ENCODE results near the gene PDE8A. TPM values are rescaled to one million over a fixed set of nuclear protein-coding genes. Genes with fewer than 3 reads are reported as not detected.

The PDE8A gene
- total RNA-seq, 3 donors from 2014 or later = 16.9 to 17.9 (median 17.8) TPM

DNA sequence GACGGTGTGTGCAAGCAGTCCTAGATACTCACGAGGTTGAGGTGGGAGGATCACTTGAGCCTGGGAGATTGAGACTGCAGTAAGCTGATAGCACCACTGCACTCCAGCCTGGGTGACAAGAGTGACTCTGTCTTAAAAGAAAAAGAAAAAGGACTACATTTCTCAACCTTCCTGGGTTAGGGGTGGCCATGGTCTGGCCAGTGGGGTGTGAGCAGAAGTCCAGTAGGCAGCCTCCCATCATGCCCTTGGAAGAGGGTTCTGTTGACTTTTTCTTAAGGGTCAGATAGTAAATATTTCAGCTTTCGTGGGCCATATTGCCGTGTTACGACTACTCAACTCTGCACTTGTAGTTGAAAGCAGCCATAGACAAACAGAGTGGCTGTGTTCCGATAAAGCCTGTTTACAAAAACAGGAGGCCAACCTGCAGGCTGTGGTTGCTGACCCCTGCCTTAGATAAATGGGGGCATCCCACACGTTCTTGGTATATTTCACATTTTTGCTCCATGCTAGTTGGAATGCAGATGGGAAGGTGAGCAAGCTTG, 31.0 kb upstream of the PDE8A start:
- DNase-seq (no peak), ATAC-seq (no peak)
- Mint-ChIP-seq H3K4me3 (no peak overlapping the region), H3K9me3 (no peaks in the 10 kb centered on the region), H3K36me3 (ENCODE audit: insufficient read depth) (no peaks in the 10 kb centered on the region), H3K27me3 (ENCODE audit: low read depth) (peaks cover 2% of the 10 kb centered on the region), H3K4me1 (ENCODE audit: low read depth) (no peaks in the 10 kb centered on the region)

- H3K36me3 Mint-ChIP-seq (ENCODE audit: insufficient read depth) = no peaks in the 10 kb centered on the region
- peaks cover 5% of the 10 kb centered on the region for H3K4me1 Mint-ChIP-seq (ENCODE audit: low read depth)
- no peak overlapping the region for H3K4me3 Mint-ChIP-seq
- DNase-seq = no peak
- ATAC-seq = no peak
- H3K27me3 Mint-ChIP-seq (ENCODE audit: low read depth) = peaks cover 4% of the 10 kb centered on the region
- H3K9me3 Mint-ChIP-seq = no peaks in the 10 kb centered on the region
Measured at GRCh38 chr15:84951736-84952135, 29.9 kb upstream of the PDE8A start.

- H3K4me1 Mint-ChIP-seq (ENCODE audit: low read depth) = peaks cover 5% of the 10 kb centered on the region
- no peak overlapping the region for H3K4me3 Mint-ChIP-seq
- H3K36me3 Mint-ChIP-seq (ENCODE audit: insufficient read depth) = no peaks in the 10 kb centered on the region
- no peak for ATAC-seq
- H3K27me3 Mint-ChIP-seq (ENCODE audit: low read depth) = peaks cover 12% of the 10 kb centered on the region
- no peak for DNase-seq
- H3K9me3 Mint-ChIP-seq = no peaks in the 10 kb centered on the region
Measured at GRCh38 chr15:84953136-84953535, 28.5 kb upstream of the PDE8A start.

DNA sequence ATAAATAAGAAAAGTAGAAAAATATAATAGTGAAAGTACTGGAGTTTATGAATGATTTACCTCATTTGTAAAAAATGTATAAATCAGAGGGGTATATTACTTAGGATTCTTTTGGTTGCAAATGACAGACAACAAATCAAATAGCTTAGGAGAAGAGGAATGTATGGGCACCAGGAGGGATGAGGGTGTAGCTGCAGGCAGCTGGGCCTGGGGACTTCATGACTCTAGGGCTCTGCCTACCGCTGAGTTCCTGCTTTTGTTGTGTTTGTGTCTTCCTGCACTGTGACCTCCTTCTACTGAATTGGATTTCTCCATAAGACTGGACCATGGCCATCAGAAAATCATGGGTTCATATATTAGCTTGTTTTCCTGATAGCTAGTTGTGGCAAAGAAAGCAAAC, 27.9 kb upstream of the PDE8A start:
- ATAC-seq (no peak), DNase-seq (no peak)
- Mint-ChIP-seq H3K36me3 (ENCODE audit: insufficient read depth) (no peaks in the 10 kb centered on the region), H3K4me1 (ENCODE audit: low read depth) (peaks cover 5% of the 10 kb centered on the region), H3K9me3 (no peaks in the 10 kb centered on the region), H3K4me3 (no peak overlapping the region), H3K27me3 (ENCODE audit: low read depth) (peaks cover 12% of the 10 kb centered on the region)

DNA sequence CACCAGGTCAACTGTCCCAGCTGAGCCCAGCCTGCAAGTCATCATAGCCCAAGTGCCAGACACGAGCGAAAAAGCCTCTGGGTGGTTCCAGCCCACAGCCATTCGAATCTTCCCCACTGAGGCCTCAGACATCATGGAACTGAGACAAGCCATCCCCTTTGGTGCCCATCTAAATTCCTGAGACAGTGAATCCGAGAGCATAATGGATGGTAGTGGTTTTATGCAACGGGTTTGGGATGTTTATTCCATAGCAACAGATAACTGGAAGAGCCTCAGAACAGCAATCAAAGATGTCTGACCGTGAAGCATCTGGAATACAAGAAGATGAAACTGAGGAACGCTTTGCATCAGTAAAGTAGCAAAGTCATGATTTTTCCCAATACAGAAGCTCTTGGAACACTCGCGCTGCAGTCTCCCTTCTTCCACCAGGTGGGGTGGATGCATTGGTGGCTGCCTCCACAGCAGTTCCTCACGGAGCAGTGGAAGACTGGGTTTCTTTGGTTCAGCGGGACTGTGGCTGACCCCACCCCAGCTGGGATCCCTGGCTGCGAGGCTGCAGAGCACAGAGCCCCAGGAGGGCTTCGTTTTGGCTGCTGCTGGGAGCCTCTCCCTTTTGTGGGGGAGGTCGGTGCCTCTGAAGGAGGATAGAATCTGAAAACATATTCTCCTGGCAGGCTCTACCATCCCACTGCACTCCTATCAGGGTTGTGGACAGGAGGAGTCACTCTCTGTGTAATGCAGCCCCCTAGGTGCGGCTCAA, 26.4 kb upstream of the PDE8A start:
- Mint-ChIP-seq H3K4me3 (peak overlapping the region; percentile 5), H3K36me3 (ENCODE audit: insufficient read depth) (no peaks in the 10 kb centered on the region), H3K9me3 (no peaks in the 10 kb centered on the region), H3K4me1 (ENCODE audit: low read depth) (peaks cover 5% of the 10 kb centered on the region), H3K27me3 (ENCODE audit: low read depth) (peaks cover 12% of the 10 kb centered on the region)
- peak; percentile 40 for DNase-seq
- ATAC-seq = peak in 1 of 2 donors; percentile 69

DNA sequence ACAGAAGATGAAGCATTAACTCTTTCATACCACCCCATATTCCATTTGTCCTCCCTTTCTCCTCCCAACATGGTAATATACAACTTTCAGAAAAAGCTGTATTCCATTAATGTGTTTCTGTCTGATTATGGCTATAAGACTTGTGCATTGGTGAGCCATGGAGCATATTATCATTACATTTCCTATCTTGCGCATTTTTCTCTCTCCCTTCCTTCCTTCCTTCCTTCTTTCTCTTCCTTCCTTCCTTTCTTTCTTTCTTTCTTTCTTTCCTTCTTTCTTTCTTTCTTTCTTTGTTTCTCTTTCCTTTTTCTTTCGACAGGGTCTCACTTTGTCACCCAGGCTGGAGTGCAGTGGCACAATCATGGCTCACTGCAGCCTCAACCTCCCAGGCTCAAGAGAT, 25.5 kb upstream of the PDE8A start:
- ATAC-seq (no peak), DNase-seq (no peak)
- H3K9me3 Mint-ChIP-seq = no peaks in the 10 kb centered on the region
- H3K27me3 Mint-ChIP-seq (ENCODE audit: low read depth) = peaks cover 10% of the 10 kb centered on the region
- no peak overlapping the region for H3K4me3 Mint-ChIP-seq
- peaks cover 5% of the 10 kb centered on the region for H3K4me1 Mint-ChIP-seq (ENCODE audit: low read depth)
- H3K36me3 Mint-ChIP-seq (ENCODE audit: insufficient read depth) = no peaks in the 10 kb centered on the region

GRCh38 chr15:84960391-84961113, 21.1 kb upstream of the PDE8A start:
- H3K9me3 Mint-ChIP-seq = no peaks in the 10 kb centered on the region

GRCh38 chr15:84961114-84961452, 20.6 kb upstream of the PDE8A start:
- no peaks in the 10 kb centered on the region for H3K36me3 Mint-ChIP-seq (ENCODE audit: insufficient read depth)
- no peak for DNase-seq
- H3K9me3 Mint-ChIP-seq = no peaks in the 10 kb centered on the region
- peaks cover 12% of the 10 kb centered on the region for H3K27me3 Mint-ChIP-seq (ENCODE audit: low read depth)
- H3K4me1 Mint-ChIP-seq (ENCODE audit: low read depth) = peaks cover under 1% of the 10 kb centered on the region
- no peak for ATAC-seq
- H3K4me3 Mint-ChIP-seq = no peak overlapping the region

More at GRCh38 chr15:84960391-84961113, 21.1 kb upstream of the PDE8A start:
- Mint-ChIP-seq H3K27me3 (ENCODE audit: low read depth) (peaks cover 14% of the 10 kb centered on the region), H3K36me3 (ENCODE audit: insufficient read depth) (no peaks in the 10 kb centered on the region), H3K4me1 (ENCODE audit: low read depth) (peaks cover 5% of the 10 kb centered on the region), H3K4me3 (no peak overlapping the region)
- DNase-seq (no peak), ATAC-seq (no peak)

GRCh38 chr15:84961707-84962106, 19.9 kb upstream of the PDE8A start:
- ATAC-seq = no peak
- H3K4me1 Mint-ChIP-seq (ENCODE audit: low read depth) = no peaks in the 10 kb centered on the region
- H3K4me3 Mint-ChIP-seq = no peak overlapping the region
- no peaks in the 10 kb centered on the region for H3K36me3 Mint-ChIP-seq (ENCODE audit: insufficient read depth)
- H3K9me3 Mint-ChIP-seq = no peaks in the 10 kb centered on the region
- no peak for DNase-seq
- peaks cover 12% of the 10 kb centered on the region for H3K27me3 Mint-ChIP-seq (ENCODE audit: low read depth)

GRCh38 chr15:84962955-84963354, 18.7 kb upstream of the PDE8A start:
- Mint-ChIP-seq H3K9me3 (no peaks in the 10 kb centered on the region), H3K27me3 (ENCODE audit: low read depth) (peaks cover 5% of the 10 kb centered on the region), H3K4me3 (no peak overlapping the region)

DNA sequence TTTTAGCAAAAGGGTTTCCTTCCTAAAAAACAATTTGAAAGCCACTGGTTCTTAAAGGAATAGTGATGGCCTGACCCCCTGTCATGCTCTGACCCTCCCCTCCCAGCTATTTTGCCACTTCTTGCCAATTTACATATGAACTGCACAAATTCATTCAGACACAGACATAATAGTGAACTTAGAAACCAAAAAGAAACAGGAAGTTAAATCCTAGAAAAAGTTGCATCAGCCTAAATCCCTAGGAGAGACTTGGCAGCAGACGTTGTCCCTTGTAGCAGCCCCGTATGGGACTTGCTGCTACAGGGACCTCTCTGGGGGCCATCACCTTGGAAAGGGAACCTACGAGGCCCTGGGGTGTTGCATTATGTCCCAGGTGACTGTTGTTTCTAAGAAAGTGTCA, 14.3 kb upstream of the PDE8A start:
- Mint-ChIP-seq H3K27me3 (ENCODE audit: low read depth) (peaks cover 8% of the 10 kb centered on the region), H3K9me3 (no peaks in the 10 kb centered on the region), H3K36me3 (ENCODE audit: insufficient read depth) (no peaks in the 10 kb centered on the region)

More at GRCh38 chr15:84962955-84963354, 18.7 kb upstream of the PDE8A start:
- ATAC-seq (no peak), DNase-seq (no peak)
- Mint-ChIP-seq H3K4me1 (ENCODE audit: low read depth) (no peaks in the 10 kb centered on the region), H3K36me3 (ENCODE audit: insufficient read depth) (no peaks in the 10 kb centered on the region)

DNA sequence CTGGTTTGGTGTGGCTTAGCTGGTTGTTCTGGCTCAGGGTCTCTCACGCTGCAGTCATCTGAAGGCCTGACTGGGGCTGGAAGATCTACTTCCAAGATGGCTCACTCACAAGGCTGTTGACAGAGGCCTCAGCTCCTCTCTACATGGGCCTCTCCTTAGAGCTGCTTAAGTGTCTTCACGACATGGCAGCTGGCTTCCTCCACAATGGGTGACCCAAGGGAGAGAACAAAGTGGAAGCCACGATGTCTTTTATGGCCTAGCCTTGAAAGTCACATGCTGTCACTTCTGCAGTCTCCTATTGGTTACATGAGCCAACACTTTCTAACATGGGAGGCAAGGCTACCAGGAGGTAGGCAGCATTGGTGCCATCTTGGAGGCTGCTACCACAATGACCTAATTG, 13.4 kb upstream of the PDE8A start:
- no peaks in the 10 kb centered on the region for H3K9me3 Mint-ChIP-seq
- H3K4me1 Mint-ChIP-seq (ENCODE audit: low read depth) = no peaks in the 10 kb centered on the region
- DNase-seq = no peak

More for the DNA sequence above, 14.3 kb upstream of the PDE8A start:
- Mint-ChIP-seq H3K4me3 (no peak overlapping the region), H3K4me1 (ENCODE audit: low read depth) (no peaks in the 10 kb centered on the region)
- ATAC-seq (no peak), DNase-seq (no peak)

GRCh38 chr15:84969257-84969656, 12.4 kb upstream of the PDE8A start:
- ATAC-seq (no peak), DNase-seq (no peak)

More for the DNA sequence above, 13.4 kb upstream of the PDE8A start:
- H3K36me3 Mint-ChIP-seq (ENCODE audit: insufficient read depth) = no peaks in the 10 kb centered on the region
- ATAC-seq = no peak
- no peak overlapping the region for H3K4me3 Mint-ChIP-seq
- peaks cover 8% of the 10 kb centered on the region for H3K27me3 Mint-ChIP-seq (ENCODE audit: low read depth)

GRCh38 chr15:84970843-84971242, 10.8 kb upstream of the PDE8A start:
- no peaks in the 10 kb centered on the region for H3K36me3 Mint-ChIP-seq (ENCODE audit: insufficient read depth)
- H3K9me3 Mint-ChIP-seq = no peaks in the 10 kb centered on the region

More at GRCh38 chr15:84969257-84969656, 12.4 kb upstream of the PDE8A start:
- no peaks in the 10 kb centered on the region for H3K36me3 Mint-ChIP-seq (ENCODE audit: insufficient read depth)
- no peaks in the 10 kb centered on the region for H3K4me1 Mint-ChIP-seq (ENCODE audit: low read depth)
- H3K9me3 Mint-ChIP-seq = no peaks in the 10 kb centered on the region
- H3K27me3 Mint-ChIP-seq (ENCODE audit: low read depth) = peaks cover 3% of the 10 kb centered on the region
- no peak overlapping the region for H3K4me3 Mint-ChIP-seq

More at GRCh38 chr15:84970843-84971242, 10.8 kb upstream of the PDE8A start:
- no peak for DNase-seq
- Mint-ChIP-seq H3K27me3 (ENCODE audit: low read depth) (peaks cover 3% of the 10 kb centered on the region), H3K4me3 (no peak overlapping the region), H3K4me1 (ENCODE audit: low read depth) (no peaks in the 10 kb centered on the region)
- ATAC-seq = no peak

Data from activated T-cell treated with anti-CD3 and anti-CD28 coated beads, Interleukin-2, amount 50 U/mL, for 4 hours (primary cell).